Spleen (tissue), 11 donors: ENCODE measurements around the gene WDR90. TPM values are rescaled to one million over a fixed set of nuclear protein-coding genes. Genes with fewer than 3 reads are reported as not detected.

Source experiments
- DNase-seq: peaks from one replicate; pipeline ENCODE4 v3.0.0-alpha.2; 2020
- H3K27ac ChIP-seq, 8 donors: fragments of 200-600 bp; sonication (generic) in 7 of 8; 1 replicate in 4 of 8; 2 replicates in 4 of 8; pipeline versions ENCODE4 v1.5.0 to v1.8.0; 2016 to 2021; ENCODE audit warnings: inconsistent platforms in 4 of 8, mild to moderate bottlenecking in 4 of 8, moderate library complexity in 1 of 8
- H3K27me3 ChIP-seq, 7 donors: fragments of 200-600 bp; sonication (generic) in 6 of 7; replicated peaks in 1 of 7; 1 replicate in 4 of 7; 2 replicates in 3 of 7; pipeline versions ENCODE4 v1.5.0 to v1.8.0; 2016 to 2021; ENCODE audit warnings: inconsistent platforms in 3 of 7, mild to moderate bottlenecking in 1 of 7
- H3K36me3 ChIP-seq, 6 donors: fragments of 200-600 bp; sonication (generic) in 5 of 6; 1 replicate in 4 of 6; 2 replicates in 2 of 6; pipeline versions ENCODE4 v1.5.0 to v1.8.0; 2016 to 2021; ENCODE audit warnings: inconsistent platforms in 2 of 6
- H3K4me1 ChIP-seq, 6 donors: fragments of 200-600 bp; sonication (generic) in 5 of 6; 1 replicate in 3 of 6; 2 replicates in 3 of 6; pipeline versions ENCODE4 v1.5.0 to v1.8.0; 2016 to 2021; ENCODE audit warnings: inconsistent platforms in 3 of 6
- H3K4me3 ChIP-seq, 8 donors: fragments of 200-600 bp; sonication (generic) in 7 of 8; 1 replicate in 4 of 8; 2 replicates in 4 of 8; pipeline versions ENCODE4 v1.5.0 to v1.8.0; 2016 to 2021; ENCODE audit warnings: inconsistent platforms in 4 of 8, mild to moderate bottlenecking in 4 of 8, moderate library complexity in 2 of 8
- H3K9me3 ChIP-seq, 8 donors: fragments of 200-600 bp; sonication (generic) in 7 of 8; 1 replicate in 4 of 8; 2 replicates in 4 of 8; pipeline versions ENCODE4 v1.5.0 to v1.8.0; 2016 to 2021; ENCODE audit warnings: inconsistent platforms in 4 of 8
- CTCF ChIP-seq, 11 experiments: fragments of 200-600 bp in 7 of 11; fragments of 450-650 bp in 4 of 11; sonication (generic) in 4 of 11; IDR thresholded peaks in 8 of 11; conservative IDR thresholded peaks in 3 of 11; 1 replicate in 7 of 11; 2 replicates in 4 of 11; pipeline versions ENCODE4 v1.4.0 to v1.8.0; 2016 to 2021; ENCODE audit warnings: antibody characterized with exemption in 11 of 11, inconsistent platforms in 4 of 11, mild to moderate bottlenecking in 1 of 11
- POLR2A ChIP-seq, 3 donors: fragments of 450-650 bp; IDR thresholded peaks; one replicate each; pipeline ENCODE4 v1.5.1; 2017; ENCODE audit warnings: antibody characterized with exemption in 3 of 3, mild to moderate bottlenecking in 1 of 3
- POLR2AphosphoS5 ChIP-seq, 3 donors: sonication (generic); formaldehyde crosslinking; IDR thresholded peaks; one replicate each; pipeline ENCODE4 v1.5.1; 2017; ENCODE audit warnings: antibody characterized with exemption in 3 of 3
- WGBS, 5 donors: extraction: QIAGEN DNeasy Blood & Tissue Kit in 3 of 5; methylation state at CpG; one replicate each; pipeline versions ENCODE4 v1.1.5 to v1.1.7; 2013 to 2018; 5-methylcytosine and 5-hydroxymethylcytosine counted together
- intact Hi-C: fragments of 100-400 bp; cut with DNase I; formaldehyde crosslinking; loops from one replicate; pipeline ENCODE4 v1.15.0; 2023; ENCODE audit warnings: low total_unique reads
- polyA plus RNA-seq, 3 donors: library from polyadenylated mRNA; stranded (reverse); fragments of 200-250 nt; gene quantifications; one replicate each; pipeline ENCODE4 v1.2.1, GENCODE V29; 2013
- total RNA-seq, 7 donors: library from RNA; depleted of rRNA in 3 of 7; stranded (reverse); fragments of >200 nt in 3 of 7; fragmentation: NEBNext Ultra II Directional in 4 of 7; extraction: Animal tissue kit (Norgen Biotek cat#: 25700) in 4 of 7; gene quantifications; one replicate each; pipeline versions ENCODE4 v1.1.0 to v1.2.1, GENCODE V29; 2016 to 2021
- donor health status: healthy with polysubstance abuse.
- donor health status: DM: no; HTN: no; CAD: no; lungs with moderate emphysema.
- donor health status: DM: no; HTN: no; CAD: no.
- donor health status: Bipolar disorder and iron deficiency.
- donor health status: healthy.
- donor health status: DM: no; HTN: no; CAD: no.
- donor health status: DM: yes; HTN: yes; CAD: no.

Gene WDR90
- total and polyA plus RNA-seq, 10 donors = 7.9 to 30.2 (median 19.4) TPM

GRCh38 chr16:610513-611381, 38.4 kb upstream of the WDR90 start:
- Histone ChIP-seq H3K36me3 (peaks cover 0 to 6% (median 0%) of the 10 kb centered on the region in 6 donors), H3K27me3 (no peaks in the 10 kb centered on the region), H3K4me3 (no peak overlapping the region), H3K4me1 (peaks cover 0 to 27% (median 18%) of the 10 kb centered on the region in 6 donors), H3K27ac (peak overlapping the region in 1 of 8 donors; percentile 60), H3K9me3 (no peaks in the 10 kb centered on the region)
- TF ChIP-seq CTCF (IDR thresholded peaks at IDR 0.05 in 8 of 11, conservative IDR thresholded peaks at IDR 0.05 in 3 of 11) = peak; percentile 41 to 91 (median 75)
- no peak for TF ChIP-seq POLR2A (IDR thresholded peaks at IDR 0.05)
- peak; percentile 7 to 62 (median 50) for TF ChIP-seq POLR2AphosphoS5 (IDR thresholded peaks at IDR 0.05)
- intact Hi-C loops = no loop called here
- DNase-seq = peak; percentile 86
- 71 to 83% (median 73%) methylated on average over 16 to 28 of the region's 28 CpGs for WGBS, 5 donors

GRCh38 chr16:615122-615521, 34.0 kb upstream of the WDR90 start:
- peaks cover 0 to 37% (median 5%) of the 10 kb centered on the region in 6 donors for H3K36me3 ChIP-seq
- intact Hi-C loops = no loop called here
- H3K4me1 ChIP-seq = peaks cover 0 to 13% (median 9%) of the 10 kb centered on the region in 6 donors
- TF ChIP-seq POLR2A (IDR thresholded peaks at IDR 0.05) = no peak
- no peak for TF ChIP-seq POLR2AphosphoS5 (IDR thresholded peaks at IDR 0.05)
- TF ChIP-seq CTCF (IDR thresholded peaks at IDR 0.05 in 8 of 11, conservative IDR thresholded peaks at IDR 0.05 in 3 of 11) = no peak
- H3K27me3 ChIP-seq = no peaks in the 10 kb centered on the region
- H3K27ac ChIP-seq = no peak overlapping the region
- H3K9me3 ChIP-seq = no peaks in the 10 kb centered on the region
- no peak for DNase-seq
- no peak overlapping the region for H3K4me3 ChIP-seq
- WGBS, 5 donors = 76 to 88% (median 81%) methylated on average over 13 of the region's 13 CpGs

GRCh38 chr16:616733-617586, 32.2 kb upstream of the WDR90 start:
- H3K27me3 ChIP-seq = no peaks in the 10 kb centered on the region
- peaks cover 0 to 48% (median 5%) of the 10 kb centered on the region in 6 donors for H3K36me3 ChIP-seq
- 94 to 96% (median 96%) methylated on average over 29 to 39 of the region's 39 CpGs for WGBS, 5 donors
- no peaks in the 10 kb centered on the region for H3K9me3 ChIP-seq
- H3K27ac ChIP-seq = no peak overlapping the region
- TF ChIP-seq CTCF (IDR thresholded peaks at IDR 0.05 in 8 of 11, conservative IDR thresholded peaks at IDR 0.05 in 3 of 11) (no peak), POLR2A (IDR thresholded peaks at IDR 0.05) (no peak), POLR2AphosphoS5 (IDR thresholded peaks at IDR 0.05) (no peak)
- no peak overlapping the region for H3K4me3 ChIP-seq
- no peaks in the 10 kb centered on the region for H3K4me1 ChIP-seq
- DNase-seq = no peak
- intact Hi-C loops = no loop called here
